Epithelial cell of esophagus (primary cell): Measurements from ENCODE around the gene OR1B1.

Source experiments
- DNase-seq: peaks from one replicate; pipeline ENCODE4 v3.0.0; 2010; ENCODE audit warnings: low read depth
- H3K4me3 ChIP-seq: 2 replicates; pipeline ENCODE4 v1.5.1; 2011; ENCODE audit warnings: mild to moderate bottlenecking, low read length, control low read depth
- TF ChIP-seq, protein P1 (sequence below): IDR thresholded peaks from 2 replicates; pipeline ENCODE4 v1.5.1; 2011; ENCODE audit warnings: low read depth, mild to moderate bottlenecking, low read length, control low read depth, inconsistent platforms; ENCODE audit not compliant: insufficient read depth; ENCODE audit errors: missing control alignments

OR1B1 gene

DNA sequence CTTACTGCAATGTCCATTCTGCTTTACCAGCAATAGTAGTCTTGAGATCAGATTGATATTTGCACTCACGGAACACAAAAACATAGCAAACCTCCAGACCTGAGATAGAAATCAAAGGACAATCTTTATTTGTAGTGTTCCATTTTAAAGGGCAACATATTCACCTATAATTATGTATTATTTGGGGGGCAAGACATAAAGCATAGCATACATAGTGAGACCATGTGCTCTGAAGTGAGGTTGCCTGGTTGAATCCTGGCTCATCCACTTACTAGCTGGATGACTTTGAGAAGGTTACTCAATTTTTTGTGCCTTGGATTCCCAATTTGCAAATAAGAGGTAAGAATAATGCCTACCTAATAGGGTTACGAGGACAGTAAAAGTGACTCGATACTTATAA is at the start of gene OR1B1:
OR1B1 (minus strand) TSS at position 101 of the 400 bp plus-strand sequence.
- DNase-seq = no peak
- TF ChIP-seq, protein P1, sequence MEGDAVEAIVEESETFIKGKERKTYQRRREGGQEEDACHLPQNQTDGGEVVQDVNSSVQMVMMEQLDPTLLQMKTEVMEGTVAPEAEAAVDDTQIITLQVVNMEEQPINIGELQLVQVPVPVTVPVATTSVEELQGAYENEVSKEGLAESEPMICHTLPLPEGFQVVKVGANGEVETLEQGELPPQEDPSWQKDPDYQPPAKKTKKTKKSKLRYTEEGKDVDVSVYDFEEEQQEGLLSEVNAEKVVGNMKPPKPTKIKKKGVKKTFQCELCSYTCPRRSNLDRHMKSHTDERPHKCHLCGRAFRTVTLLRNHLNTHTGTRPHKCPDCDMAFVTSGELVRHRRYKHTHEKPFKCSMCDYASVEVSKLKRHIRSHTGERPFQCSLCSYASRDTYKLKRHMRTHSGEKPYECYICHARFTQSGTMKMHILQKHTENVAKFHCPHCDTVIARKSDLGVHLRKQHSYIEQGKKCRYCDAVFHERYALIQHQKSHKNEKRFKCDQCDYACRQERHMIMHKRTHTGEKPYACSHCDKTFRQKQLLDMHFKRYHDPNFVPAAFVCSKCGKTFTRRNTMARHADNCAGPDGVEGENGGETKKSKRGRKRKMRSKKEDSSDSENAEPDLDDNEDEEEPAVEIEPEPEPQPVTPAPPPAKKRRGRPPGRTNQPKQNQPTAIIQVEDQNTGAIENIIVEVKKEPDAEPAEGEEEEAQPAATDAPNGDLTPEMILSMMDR = no peak
- no peak within 1 kb of the TSS for H3K4me3 ChIP-seq

- DNase-seq = peak; percentile 26
- TF ChIP-seq, protein P1 = no peak
- no peak overlapping the region for H3K4me3 ChIP-seq
Observed at GRCh38 chr9:122695696-122696095, 38.3 kb upstream of the OR1B1 start.

DNA sequence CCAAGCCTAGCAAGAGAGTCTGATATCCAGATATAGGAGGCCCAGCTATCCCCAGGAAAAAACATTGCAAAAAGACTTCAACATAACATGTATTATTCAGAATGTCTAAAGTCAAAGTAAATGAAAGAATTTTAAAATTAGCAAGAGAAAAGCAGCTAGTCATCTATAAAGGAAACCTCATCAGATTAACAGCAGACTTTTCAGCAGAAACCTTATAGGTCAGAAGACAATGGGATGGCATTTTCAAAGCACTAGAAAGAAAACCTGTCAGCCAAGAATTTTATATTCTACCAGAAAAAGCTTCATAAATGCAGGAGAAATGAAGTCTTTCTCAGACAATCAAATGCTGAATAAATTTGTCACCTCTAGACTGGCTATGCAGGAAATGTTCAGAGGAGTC is 27.4 kb upstream of the OR1B1 start:
- TF ChIP-seq, protein P1 = no peak
- DNase-seq = no peak
- H3K4me3 ChIP-seq = no peak overlapping the region

- no peak overlapping the region for H3K4me3 ChIP-seq
- DNase-seq = no peak
- TF ChIP-seq, protein P1 = no peak
Observed at GRCh38 chr9:122672481-122672880, 15.1 kb upstream of the OR1B1 start.

DNA sequence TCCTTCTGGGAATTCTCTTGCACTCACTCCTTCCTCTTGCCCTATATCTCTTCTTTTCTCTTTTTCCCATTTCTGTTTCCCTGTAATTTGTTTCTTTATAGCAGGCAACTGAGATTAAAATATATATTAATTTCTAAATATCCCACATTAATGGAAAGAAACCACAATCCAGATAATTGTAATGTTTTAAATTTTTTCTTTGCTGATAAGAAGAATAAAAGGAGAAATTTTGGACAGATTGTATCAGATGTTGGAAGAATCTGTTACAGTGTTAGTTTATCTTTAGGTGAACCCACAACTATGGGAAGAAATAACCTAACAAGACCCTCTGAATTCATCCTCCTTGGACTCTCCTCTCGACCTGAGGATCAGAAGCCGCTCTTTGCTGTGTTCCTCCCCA is 4.0 kb upstream of the OR1B1 start, which contains the start of gene OR1L1:
OR1L1 (plus strand) TSS at position 301 of the 400 bp plus-strand sequence; CDS start at position 301, 0 bp downstream.
- DNase-seq = no peak
- TF ChIP-seq, protein P1 = no peak
- no peak within 1 kb of the TSS for H3K4me3 ChIP-seq

- TF ChIP-seq, protein P1 = no peak
- no peak for DNase-seq
- H3K4me3 ChIP-seq = no peak overlapping the region
Observed at GRCh38 chr9:122656378-122656777, 1.0 kb downstream of the OR1B1 start.

GRCh38 chr9:122642226-122642625 is 15.2 kb downstream of the OR1B1 start:
- TF ChIP-seq, protein P1 = no peak
- H3K4me3 ChIP-seq = no peak overlapping the region
- DNase-seq = peak; percentile 43
